ENCODE measurements around the gene MRAP2.

DNA sequence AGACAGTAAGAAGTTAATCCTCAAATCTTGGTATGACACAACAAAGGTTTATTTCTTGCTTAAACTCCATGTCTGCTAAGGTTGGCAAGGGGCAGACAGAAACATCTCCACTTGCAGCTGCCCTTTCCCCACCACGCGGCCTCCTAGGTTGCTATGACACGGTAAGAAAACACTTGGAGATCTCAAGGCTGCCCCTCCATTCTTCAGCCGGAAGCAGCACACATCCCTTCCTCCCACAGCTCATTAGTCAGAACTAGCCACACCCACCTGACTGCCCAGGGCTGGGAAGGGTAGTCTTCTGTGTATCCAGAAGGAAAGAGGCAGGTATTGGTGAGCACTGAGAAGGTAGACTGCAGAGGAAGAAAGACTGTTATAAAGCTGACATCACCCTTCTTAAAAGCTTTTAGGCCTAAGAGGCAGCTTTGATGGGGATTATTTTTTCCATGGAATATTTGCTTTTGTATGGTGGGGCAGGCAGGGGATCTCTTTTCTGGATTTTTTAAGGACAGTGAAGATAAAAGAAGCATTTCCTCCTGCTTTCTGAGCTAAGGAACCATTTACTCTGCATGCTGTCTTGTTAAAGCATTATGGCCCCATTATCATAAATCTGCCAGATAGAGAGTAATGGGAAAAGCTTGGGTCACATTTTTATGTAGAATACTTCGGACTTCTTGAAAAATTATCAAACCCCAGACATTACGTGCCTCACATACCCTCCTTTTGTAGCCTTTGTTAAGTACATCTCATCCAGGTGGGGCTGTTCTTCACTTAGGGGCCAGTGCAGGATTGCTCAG, 41.6 kb downstream of the MRAP2 start:
- TF ChIP-seq POLR2A (IDR thresholded peaks at IDR 0.05; ENCODE audit: low read depth, low read length), result no peak
- TF ChIP-seq SPI1 (IDR thresholded peaks at IDR 0.05; ENCODE audit: low read depth, low read length), result no peak
- TF ChIP-seq POLR2AphosphoS5 (IDR thresholded peaks at IDR 0.05; ENCODE audit: low read depth, low read length), result no peak
- TF ChIP-seq TAF1 (IDR thresholded peaks at IDR 0.05; ENCODE audit: low read depth, low read length), result no peak
